ENCODE measurements around the gene FDCSP. TPM values are rescaled to one million over a fixed set of nuclear protein-coding genes. Genes with fewer than 3 reads are reported as not detected.

Gene FDCSP
- total and polyA plus RNA-seq, 2 of the 13 experiments (the other 11 are each of a cell fraction or from before 2014, with no cell fraction given), result not detected

DNA sequence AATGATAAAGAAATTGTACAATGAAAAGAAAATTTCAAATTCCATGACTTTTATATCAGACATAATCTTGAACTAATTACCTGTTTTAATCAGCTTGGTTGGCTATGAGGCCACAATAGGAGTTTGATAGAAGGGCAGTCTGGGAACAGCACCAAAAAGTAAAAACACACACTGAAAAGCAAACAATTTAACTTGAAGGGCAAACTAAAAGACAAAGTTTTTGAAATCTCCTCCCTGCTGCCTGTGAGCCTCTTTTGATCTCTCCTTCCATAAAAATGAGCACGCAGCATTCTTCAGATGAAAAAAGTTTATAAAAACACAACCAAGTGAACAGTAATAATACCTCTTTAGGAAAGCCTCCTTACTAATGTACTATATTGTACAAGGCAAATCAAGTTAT is 22.3 kb upstream of the FDCSP start (continued):
- TF ChIP-seq, protein P1, sequence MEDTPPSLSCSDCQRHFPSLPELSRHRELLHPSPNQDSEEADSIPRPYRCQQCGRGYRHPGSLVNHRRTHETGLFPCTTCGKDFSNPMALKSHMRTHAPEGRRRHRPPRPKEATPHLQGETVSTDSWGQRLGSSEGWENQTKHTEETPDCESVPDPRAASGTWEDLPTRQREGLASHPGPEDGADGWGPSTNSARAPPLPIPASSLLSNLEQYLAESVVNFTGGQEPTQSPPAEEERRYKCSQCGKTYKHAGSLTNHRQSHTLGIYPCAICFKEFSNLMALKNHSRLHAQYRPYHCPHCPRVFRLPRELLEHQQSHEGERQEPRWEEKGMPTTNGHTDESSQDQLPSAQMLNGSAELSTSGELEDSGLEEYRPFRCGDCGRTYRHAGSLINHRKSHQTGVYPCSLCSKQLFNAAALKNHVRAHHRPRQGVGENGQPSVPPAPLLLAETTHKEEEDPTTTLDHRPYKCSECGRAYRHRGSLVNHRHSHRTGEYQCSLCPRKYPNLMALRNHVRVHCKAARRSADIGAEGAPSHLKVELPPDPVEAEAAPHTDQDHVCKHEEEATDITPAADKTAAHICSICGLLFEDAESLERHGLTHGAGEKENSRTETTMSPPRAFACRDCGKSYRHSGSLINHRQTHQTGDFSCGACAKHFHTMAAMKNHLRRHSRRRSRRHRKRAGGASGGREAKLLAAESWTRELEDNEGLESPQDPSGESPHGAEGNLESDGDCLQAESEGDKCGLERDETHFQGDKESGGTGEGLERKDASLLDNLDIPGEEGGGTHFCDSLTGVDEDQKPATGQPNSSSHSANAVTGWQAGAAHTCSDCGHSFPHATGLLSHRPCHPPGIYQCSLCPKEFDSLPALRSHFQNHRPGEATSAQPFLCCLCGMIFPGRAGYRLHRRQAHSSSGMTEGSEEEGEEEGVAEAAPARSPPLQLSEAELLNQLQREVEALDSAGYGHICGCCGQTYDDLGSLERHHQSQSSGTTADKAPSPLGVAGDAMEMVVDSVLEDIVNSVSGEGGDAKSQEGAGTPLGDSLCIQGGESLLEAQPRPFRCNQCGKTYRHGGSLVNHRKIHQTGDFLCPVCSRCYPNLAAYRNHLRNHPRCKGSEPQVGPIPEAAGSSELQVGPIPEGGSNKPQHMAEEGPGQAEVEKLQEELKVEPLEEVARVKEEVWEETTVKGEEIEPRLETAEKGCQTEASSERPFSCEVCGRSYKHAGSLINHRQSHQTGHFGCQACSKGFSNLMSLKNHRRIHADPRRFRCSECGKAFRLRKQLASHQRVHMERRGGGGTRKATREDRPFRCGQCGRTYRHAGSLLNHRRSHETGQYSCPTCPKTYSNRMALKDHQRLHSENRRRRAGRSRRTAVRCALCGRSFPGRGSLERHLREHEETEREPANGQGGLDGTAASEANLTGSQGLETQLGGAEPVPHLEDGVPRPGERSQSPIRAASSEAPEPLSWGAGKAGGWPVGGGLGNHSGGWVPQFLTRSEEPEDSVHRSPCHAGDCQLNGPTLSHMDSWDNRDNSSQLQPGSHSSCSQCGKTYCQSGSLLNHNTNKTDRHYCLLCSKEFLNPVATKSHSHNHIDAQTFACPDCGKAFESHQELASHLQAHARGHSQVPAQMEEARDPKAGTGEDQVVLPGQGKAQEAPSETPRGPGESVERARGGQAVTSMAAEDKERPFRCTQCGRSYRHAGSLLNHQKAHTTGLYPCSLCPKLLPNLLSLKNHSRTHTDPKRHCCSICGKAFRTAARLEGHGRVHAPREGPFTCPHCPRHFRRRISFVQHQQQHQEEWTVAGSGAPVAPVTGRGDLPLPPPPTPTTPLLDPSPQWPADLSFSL (CRISPR knock-in tag; IDR thresholded peaks at IDR 0.05), result no peak
- TF ChIP-seq RXRB (CRISPR knock-in tag; IDR thresholded peaks at IDR 0.05; ENCODE audit: borderline replicate concordance) (peak; percentile 9; the same call in 1 of the 2 replicates), TCF7 (IDR thresholded peaks at IDR 0.05; ENCODE audit: low read depth) (peak; percentile 72), ZMYM3 (CRISPR knock-in tag; IDR thresholded peaks at IDR 0.05) (no peak), ZFY (CRISPR knock-in tag; IDR thresholded peaks at IDR 0.05) (no peak), KMT2B (CRISPR knock-in tag; IDR thresholded peaks at IDR 0.05) (no peak)
- TF ChIP-seq, protein P2, sequence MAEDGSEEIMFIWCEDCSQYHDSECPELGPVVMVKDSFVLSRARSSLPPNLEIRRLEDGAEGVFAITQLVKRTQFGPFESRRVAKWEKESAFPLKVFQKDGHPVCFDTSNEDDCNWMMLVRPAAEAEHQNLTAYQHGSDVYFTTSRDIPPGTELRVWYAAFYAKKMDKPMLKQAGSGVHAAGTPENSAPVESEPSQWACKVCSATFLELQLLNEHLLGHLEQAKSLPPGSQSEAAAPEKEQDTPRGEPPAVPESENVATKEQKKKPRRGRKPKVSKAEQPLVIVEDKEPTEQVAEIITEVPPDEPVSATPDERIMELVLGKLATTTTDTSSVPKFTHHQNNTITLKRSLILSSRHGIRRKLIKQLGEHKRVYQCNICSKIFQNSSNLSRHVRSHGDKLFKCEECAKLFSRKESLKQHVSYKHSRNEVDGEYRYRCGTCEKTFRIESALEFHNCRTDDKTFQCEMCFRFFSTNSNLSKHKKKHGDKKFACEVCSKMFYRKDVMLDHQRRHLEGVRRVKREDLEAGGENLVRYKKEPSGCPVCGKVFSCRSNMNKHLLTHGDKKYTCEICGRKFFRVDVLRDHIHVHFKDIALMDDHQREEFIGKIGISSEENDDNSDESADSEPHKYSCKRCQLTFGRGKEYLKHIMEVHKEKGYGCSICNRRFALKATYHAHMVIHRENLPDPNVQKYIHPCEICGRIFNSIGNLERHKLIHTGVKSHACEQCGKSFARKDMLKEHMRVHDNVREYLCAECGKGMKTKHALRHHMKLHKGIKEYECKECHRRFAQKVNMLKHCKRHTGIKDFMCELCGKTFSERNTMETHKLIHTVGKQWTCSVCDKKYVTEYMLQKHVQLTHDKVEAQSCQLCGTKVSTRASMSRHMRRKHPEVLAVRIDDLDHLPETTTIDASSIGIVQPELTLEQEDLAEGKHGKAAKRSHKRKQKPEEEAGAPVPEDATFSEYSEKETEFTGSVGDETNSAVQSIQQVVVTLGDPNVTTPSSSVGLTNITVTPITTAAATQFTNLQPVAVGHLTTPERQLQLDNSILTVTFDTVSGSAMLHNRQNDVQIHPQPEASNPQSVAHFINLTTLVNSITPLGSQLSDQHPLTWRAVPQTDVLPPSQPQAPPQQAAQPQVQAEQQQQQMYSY (CRISPR knock-in tag; IDR thresholded peaks at IDR 0.05), result no peak
- TF ChIP-seq, protein P3, sequence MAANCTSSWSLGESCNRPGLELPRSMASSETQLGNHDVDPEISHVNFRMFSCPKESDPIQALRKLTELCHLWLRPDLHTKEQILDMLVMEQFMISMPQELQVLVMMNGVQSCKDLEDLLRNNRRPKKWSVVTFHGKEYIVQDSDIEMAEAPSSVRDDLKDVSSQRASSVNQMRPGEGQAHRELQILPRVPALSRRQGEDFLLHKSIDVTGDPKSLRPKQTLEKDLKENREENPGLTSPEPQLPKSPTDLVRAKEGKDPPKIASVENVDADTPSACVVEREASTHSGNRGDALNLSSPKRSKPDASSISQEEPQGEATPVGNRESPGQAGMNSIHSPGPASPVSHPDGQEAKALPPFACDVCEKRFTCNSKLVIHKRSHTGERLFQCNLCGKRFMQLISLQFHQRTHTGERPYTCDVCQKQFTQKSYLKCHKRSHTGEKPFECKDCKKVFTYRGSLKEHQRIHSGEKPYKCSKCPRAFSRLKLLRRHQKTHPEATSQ (CRISPR knock-in tag; IDR thresholded peaks at IDR 0.05; ENCODE audit: borderline replicate concordance), result no peak; the same call in 1 of the 2 replicates
- TF ChIP-seq, protein P4, sequence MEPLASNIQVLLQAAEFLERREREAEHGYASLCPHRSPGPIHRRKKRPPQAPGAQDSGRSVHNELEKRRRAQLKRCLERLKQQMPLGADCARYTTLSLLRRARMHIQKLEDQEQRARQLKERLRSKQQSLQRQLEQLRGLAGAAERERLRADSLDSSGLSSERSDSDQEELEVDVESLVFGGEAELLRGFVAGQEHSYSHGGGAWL (CRISPR knock-in tag; IDR thresholded peaks at IDR 0.05), result no peak
- TF ChIP-seq, protein P5, sequence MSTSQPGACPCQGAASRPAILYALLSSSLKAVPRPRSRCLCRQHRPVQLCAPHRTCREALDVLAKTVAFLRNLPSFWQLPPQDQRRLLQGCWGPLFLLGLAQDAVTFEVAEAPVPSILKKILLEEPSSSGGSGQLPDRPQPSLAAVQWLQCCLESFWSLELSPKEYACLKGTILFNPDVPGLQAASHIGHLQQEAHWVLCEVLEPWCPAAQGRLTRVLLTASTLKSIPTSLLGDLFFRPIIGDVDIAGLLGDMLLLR (CRISPR knock-in tag; IDR thresholded peaks at IDR 0.05), result no peak
- TF ChIP-seq, protein P6, sequence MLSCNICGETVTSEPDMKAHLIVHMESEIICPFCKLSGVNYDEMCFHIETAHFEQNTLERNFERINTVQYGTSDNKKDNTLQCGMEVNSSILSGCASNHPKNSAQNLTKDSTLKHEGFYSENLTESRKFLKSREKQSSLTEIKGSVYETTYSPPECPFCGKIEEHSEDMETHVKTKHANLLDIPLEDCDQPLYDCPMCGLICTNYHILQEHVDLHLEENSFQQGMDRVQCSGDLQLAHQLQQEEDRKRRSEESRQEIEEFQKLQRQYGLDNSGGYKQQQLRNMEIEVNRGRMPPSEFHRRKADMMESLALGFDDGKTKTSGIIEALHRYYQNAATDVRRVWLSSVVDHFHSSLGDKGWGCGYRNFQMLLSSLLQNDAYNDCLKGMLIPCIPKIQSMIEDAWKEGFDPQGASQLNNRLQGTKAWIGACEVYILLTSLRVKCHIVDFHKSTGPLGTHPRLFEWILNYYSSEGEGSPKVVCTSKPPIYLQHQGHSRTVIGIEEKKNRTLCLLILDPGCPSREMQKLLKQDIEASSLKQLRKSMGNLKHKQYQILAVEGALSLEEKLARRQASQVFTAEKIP (CRISPR knock-in tag; IDR thresholded peaks at IDR 0.05; ENCODE audit: borderline replicate concordance), result no peak

Data from HepG2 (cell line).